ENCODE measurements around the gene BMF. TPM values are rescaled to one million over a fixed set of nuclear protein-coding genes. Genes with fewer than 3 reads are reported as not detected.

Gene BMF
- total and polyA plus RNA-seq, 4 donors, result 8.8 to 42.5 (median 11.1) TPM

DNA sequence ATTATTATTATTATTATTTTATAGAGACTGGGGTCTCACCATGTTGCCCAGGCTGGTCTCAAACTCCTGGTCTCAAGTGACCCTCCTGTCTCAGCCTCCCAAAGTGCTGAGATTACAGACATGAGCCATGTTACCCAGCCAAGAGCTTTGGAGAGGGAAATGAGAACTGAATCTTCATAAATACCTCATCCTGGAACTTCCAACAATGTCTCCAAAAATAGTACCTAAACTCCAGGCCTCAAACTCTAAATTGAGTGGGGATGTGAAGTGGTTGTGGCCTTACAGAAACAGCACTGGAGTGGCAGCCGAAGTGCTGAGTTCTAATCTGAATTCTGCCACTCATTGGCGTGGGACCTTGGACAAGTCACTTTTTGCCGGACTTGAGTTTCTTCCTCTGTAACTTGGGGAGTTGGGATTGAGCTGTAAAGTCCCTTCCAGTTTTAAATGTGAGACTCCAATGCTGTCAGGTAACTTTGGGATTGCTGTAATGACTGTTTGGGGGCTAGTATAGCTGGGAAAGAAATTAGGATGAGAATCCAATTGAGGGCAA lies 59.7 kb downstream of the BMF start:
- Histone ChIP-seq H3K36me3 (ENCODE audit: control insufficient read depth in 4 of 4, insufficient read depth in 4 of 4, low read length in 4 of 4) (no peaks in the 10 kb centered on the region), H3K9ac (ENCODE audit: insufficient read depth in 1 of 2, low read length in 2 of 2) (no peak overlapping the region), H3K27me3 (ENCODE audit: control insufficient read depth in 3 of 3, insufficient read depth in 3 of 3, low read length in 2 of 3) (no peaks in the 10 kb centered on the region), H3K27ac (ENCODE audit: low read depth in 1 of 2, low read length in 1 of 2) (no peak overlapping the region), H3K4me3 (no peak overlapping the region), H3K9me3 (ENCODE audit: control insufficient read depth in 4 of 4, insufficient read depth in 3 of 4, low read length in 3 of 4) (no peaks in the 10 kb centered on the region), H3K4me1 (ENCODE audit: control insufficient read depth in 5 of 5, insufficient read depth in 5 of 5, low read length in 5 of 5) (peaks cover 0 to 34% (median 17%) of the 10 kb centered on the region in 5 donors)
- TF ChIP-seq, protein P1, sequence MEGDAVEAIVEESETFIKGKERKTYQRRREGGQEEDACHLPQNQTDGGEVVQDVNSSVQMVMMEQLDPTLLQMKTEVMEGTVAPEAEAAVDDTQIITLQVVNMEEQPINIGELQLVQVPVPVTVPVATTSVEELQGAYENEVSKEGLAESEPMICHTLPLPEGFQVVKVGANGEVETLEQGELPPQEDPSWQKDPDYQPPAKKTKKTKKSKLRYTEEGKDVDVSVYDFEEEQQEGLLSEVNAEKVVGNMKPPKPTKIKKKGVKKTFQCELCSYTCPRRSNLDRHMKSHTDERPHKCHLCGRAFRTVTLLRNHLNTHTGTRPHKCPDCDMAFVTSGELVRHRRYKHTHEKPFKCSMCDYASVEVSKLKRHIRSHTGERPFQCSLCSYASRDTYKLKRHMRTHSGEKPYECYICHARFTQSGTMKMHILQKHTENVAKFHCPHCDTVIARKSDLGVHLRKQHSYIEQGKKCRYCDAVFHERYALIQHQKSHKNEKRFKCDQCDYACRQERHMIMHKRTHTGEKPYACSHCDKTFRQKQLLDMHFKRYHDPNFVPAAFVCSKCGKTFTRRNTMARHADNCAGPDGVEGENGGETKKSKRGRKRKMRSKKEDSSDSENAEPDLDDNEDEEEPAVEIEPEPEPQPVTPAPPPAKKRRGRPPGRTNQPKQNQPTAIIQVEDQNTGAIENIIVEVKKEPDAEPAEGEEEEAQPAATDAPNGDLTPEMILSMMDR (IDR thresholded peaks at IDR 0.05; ENCODE audit: control extremely low read depth, extremely low read depth), result no peak
- 89 to 96% methylated on average over 3 of the region's 3 CpGs for WGBS, 2 donors
- DNase-seq (no peak), ATAC-seq (ENCODE audit: insufficient read depth, low FRiP score) (no peak)

GRCh38 chr15:40048211-40048792 lies 60.4 kb downstream of the BMF start:
- DNase-seq (no peak), ATAC-seq (ENCODE audit: insufficient read depth, low FRiP score) (no peak)
- H3K4me3 ChIP-seq, result no peak overlapping the region

DNA sequence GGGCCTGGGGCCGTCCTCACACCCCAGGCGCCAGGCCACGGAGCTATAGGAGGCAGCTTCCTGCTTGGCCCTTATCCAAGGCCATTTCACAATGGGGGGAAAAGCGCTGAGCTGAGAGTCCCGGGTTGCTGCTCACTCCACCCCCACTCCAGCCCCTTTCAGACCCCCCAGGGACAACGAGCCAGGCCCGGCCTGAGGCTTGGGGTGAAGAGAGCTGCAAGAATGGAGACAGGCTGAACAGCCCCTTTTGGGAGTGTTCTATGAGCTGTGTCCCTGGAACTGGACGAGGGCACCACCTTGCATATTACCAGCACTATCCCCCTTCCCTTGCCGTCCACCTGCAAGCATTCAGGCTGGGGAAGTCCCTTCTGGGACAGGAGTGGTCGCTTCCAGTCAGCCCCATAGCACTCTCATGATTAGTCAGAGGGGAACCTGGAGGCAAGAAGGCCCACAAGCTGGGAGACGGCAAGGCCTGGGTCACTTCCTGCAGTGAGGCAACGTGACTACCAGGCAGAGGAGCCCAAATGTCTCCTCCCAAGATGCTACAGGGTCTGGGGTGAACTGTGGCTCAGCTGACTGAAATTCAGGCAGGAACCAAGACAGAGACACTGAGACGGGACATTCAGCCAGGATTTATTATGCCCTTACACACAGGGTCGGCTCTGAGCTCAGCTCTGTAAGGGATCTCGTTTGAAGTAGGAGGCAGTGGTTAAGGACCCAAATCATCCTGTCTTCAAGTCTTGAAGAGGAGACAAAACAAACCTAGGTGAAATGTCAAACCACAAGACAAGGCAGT lies 61.1 kb downstream of the BMF start:
- Histone ChIP-seq H3K4me1 (ENCODE audit: control insufficient read depth in 5 of 5, insufficient read depth in 5 of 5, low read length in 5 of 5) (peaks cover 0 to 34% (median 17%) of the 10 kb centered on the region in 5 donors), H3K36me3 (ENCODE audit: control insufficient read depth in 4 of 4, insufficient read depth in 4 of 4, low read length in 4 of 4) (no peaks in the 10 kb centered on the region), H3K4me3 (no peak overlapping the region), H3K9me3 (ENCODE audit: control insufficient read depth in 4 of 4, insufficient read depth in 3 of 4, low read length in 3 of 4) (no peaks in the 10 kb centered on the region), H3K27me3 (ENCODE audit: control insufficient read depth in 3 of 3, insufficient read depth in 3 of 3, low read length in 2 of 3) (no peaks in the 10 kb centered on the region), H3K27ac (ENCODE audit: low read depth in 1 of 2, low read length in 1 of 2) (peak overlapping the region; percentile 55 to 87), H3K9ac (ENCODE audit: insufficient read depth in 1 of 2, low read length in 2 of 2) (no peak overlapping the region)
- TF ChIP-seq, protein P1 (IDR thresholded peaks at IDR 0.05; ENCODE audit: control extremely low read depth, extremely low read depth), result no peak
- peak; percentile 36 for ATAC-seq (ENCODE audit: insufficient read depth, low FRiP score)
- WGBS, 2 donors, result 5 to 14% methylated on average over 15 of the region's 15 CpGs
- DNase-seq, result peak; percentile 72 to 89 (median 74)

More at GRCh38 chr15:40048211-40048792, 60.4 kb downstream of the BMF start:
- Histone ChIP-seq H3K27me3 (ENCODE audit: control insufficient read depth in 3 of 3, insufficient read depth in 3 of 3, low read length in 2 of 3) (no peaks in the 10 kb centered on the region), H3K9ac (ENCODE audit: insufficient read depth in 1 of 2, low read length in 2 of 2) (no peak overlapping the region), H3K36me3 (ENCODE audit: control insufficient read depth in 4 of 4, insufficient read depth in 4 of 4, low read length in 4 of 4) (no peaks in the 10 kb centered on the region), H3K27ac (ENCODE audit: low read depth in 1 of 2, low read length in 1 of 2) (peak overlapping the region; percentile 55 to 87), H3K4me1 (ENCODE audit: control insufficient read depth in 5 of 5, insufficient read depth in 5 of 5, low read length in 5 of 5) (peaks cover 0 to 34% (median 17%) of the 10 kb centered on the region in 5 donors), H3K9me3 (ENCODE audit: control insufficient read depth in 4 of 4, insufficient read depth in 3 of 4, low read length in 3 of 4) (no peaks in the 10 kb centered on the region)
- 38 to 45% methylated on average over 10 of the region's 10 CpGs for WGBS, 2 donors
- TF ChIP-seq, protein P1 (IDR thresholded peaks at IDR 0.05; ENCODE audit: control extremely low read depth, extremely low read depth), result no peak
